Aorta (tissue), 5 donors: ENCODE results near the gene AHSG. TPM values are rescaled to one million over a fixed set of nuclear protein-coding genes. Genes with fewer than 3 reads are reported as not detected.

ENCODE experiments used
- ATAC-seq: fragments of 200-7000 bp; cut with Tn5 transposase; one replicate; pipeline ENCODE4 v1.9.1; 2022; ENCODE audit warnings: moderate library complexity; ENCODE audit not compliant: low FRiP score
- DNase-seq, 2 donors: peaks; one replicate each; pipeline ENCODE4 v3.0.0-alpha.2; 2020
- H3K27ac ChIP-seq, 2 donors: one replicate each; pipeline ENCODE4 v1.5.1; 2013; ENCODE audit warnings: low read length in 2 of 2, mild to moderate bottlenecking in 2 of 2, moderate library complexity in 2 of 2, control low read depth in 1 of 2, inconsistent platforms in 1 of 2, low read depth in 1 of 2
- H3K27me3 ChIP-seq, 2 donors: one replicate each; pipeline ENCODE4 v1.6.1; 2013; ENCODE audit warnings: control low read depth in 1 of 2, low read length in 1 of 2, mild to moderate bottlenecking in 1 of 2, moderate library complexity in 1 of 2; ENCODE audit not compliant: insufficient read depth in 2 of 2, control insufficient read depth in 1 of 2
- H3K36me3 ChIP-seq, 2 donors: one replicate each; pipeline ENCODE4 v1.6.1; 2013; ENCODE audit warnings: control low read depth in 1 of 2, low read length in 1 of 2, mild to moderate bottlenecking in 1 of 2; ENCODE audit not compliant: insufficient read depth in 2 of 2, control insufficient read depth in 1 of 2
- H3K4me1 ChIP-seq, 2 donors: one replicate each; pipeline ENCODE4 v1.6.1; 2013; ENCODE audit warnings: low read length in 2 of 2, control low read depth in 1 of 2, mild to moderate bottlenecking in 1 of 2, moderate library complexity in 1 of 2; ENCODE audit not compliant: insufficient read depth in 2 of 2, control insufficient read depth in 1 of 2
- H3K4me3 ChIP-seq, 2 donors: one replicate each; pipeline ENCODE4 v1.5.1; 2013; ENCODE audit warnings: low read length in 2 of 2, control low read depth in 1 of 2, mild to moderate bottlenecking in 1 of 2
- H3K9me3 ChIP-seq: one replicate; pipeline ENCODE4 v1.6.1; 2013; ENCODE audit warnings: mild to moderate bottlenecking, low read length; ENCODE audit not compliant: control insufficient read depth
- WGBS, 2 donors: extraction: QIAGEN DNeasy Blood & Tissue Kit; methylation state at CpG; one replicate each; pipeline ENCODE4 v1.1.7; 2013; 5-methylcytosine and 5-hydroxymethylcytosine counted together
- intact Hi-C, 2 donors: fragments of 100-400 bp; cut with DNase I; formaldehyde crosslinking; loops; one replicate each; pipeline versions ENCODE4 v1.14.2 to v1.15.0; 2022
- polyA plus RNA-seq, 2 donors: library from polyadenylated mRNA; stranded (reverse); fragments of 200-250 nt; gene quantifications; one replicate each; pipeline ENCODE4 v1.2.3, GENCODE V29; 2013
- total RNA-seq, 2 donors: library from RNA; stranded (reverse); fragmentation: NEBNext Ultra II Directional; extraction: Animal tissue kit (Norgen Biotek cat#: 25700); gene quantifications; one replicate each; pipeline ENCODE4 v1.2.1, GENCODE V29; 2021
- donor health status: healthy with polysubstance abuse.
- donor health status: Bipolar disorder and iron deficiency.
- donor health status: DM: no; HTN: no; CAD: no.
- donor health status: DM: no; HTN: no; CAD: no.
- donor health status: DM: yes; HTN: yes; CAD: no.

Gene AHSG
- total and polyA plus RNA-seq, 4 donors: 0.13 TPM; not detected in 3

DNA sequence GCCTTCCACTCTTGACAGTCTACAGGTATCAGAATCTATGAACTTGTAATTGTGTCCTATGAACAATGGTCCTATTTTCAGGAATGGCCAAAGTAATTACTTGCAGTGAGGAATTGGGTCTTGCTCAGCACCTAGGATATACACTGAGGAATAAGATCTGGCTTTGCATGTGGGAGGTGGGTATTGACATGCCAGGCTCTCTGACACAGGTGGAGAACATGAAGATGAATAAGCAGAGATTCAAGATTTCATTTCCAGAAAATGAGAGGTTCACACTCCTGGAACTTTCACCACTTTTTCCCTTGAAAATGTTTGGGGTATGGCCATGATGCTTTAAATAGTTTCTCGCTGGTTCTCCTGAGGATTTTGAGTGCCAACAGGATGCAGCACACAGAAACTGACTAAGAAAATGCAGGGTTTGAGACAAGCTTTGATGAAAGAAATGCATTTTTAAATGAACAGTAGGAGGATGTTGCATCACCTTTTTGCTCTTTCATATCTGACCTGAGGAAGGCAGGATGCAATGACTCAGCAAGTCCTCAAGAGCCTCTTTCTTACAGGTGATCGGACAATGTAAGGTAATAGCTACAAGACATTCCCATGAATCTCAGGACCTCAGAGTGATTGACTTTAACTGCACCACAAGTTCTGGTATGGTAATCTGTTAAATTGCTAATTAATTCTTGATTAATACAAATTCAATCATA is 56.7 kb downstream of the AHSG start:
- intact Hi-C loops: no loop called here
- 66 to 67% methylated on average over 2 of the region's 2 CpGs for WGBS, 2 donors
- H3K27me3 ChIP-seq: peaks cover 0 to 1% of the 10 kb centered on the region in 2 donors
- H3K27ac ChIP-seq: no peak overlapping the region
- DNase-seq (no peak), ATAC-seq (no peak)
- no peaks in the 10 kb centered on the region for H3K4me1 ChIP-seq
- H3K4me3 ChIP-seq: no peak overlapping the region
- no peaks in the 10 kb centered on the region for H3K36me3 ChIP-seq
- no peaks in the 10 kb centered on the region for H3K9me3 ChIP-seq

DNA sequence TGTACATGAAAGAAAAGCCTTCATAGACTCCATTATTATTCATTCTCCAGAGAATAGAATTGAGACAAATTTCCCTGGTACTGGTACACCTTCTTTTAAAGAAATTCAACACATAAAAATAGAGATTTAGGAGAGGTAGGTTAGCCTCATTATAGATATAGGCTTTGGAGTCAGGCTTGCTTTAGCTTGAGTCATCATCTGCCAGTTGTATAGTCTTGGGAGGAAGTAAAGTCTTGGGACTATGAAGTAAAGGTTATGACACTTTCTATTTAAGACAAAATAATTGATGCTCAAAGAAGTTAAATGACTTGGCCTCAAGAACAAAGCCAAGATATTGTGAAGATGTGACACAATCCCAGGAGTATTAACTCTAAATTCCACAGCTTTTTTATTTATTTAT is 57.3 kb downstream of the AHSG start:
- Histone ChIP-seq H3K4me1 (no peaks in the 10 kb centered on the region), H3K27me3 (peaks cover 0 to 1% of the 10 kb centered on the region in 2 donors), H3K4me3 (no peak overlapping the region), H3K9me3 (no peaks in the 10 kb centered on the region), H3K27ac (no peak overlapping the region), H3K36me3 (no peaks in the 10 kb centered on the region)
- intact Hi-C loops: no loop called here
- DNase-seq: no peak
- no peak for ATAC-seq

Other genes with a start within 250 kb of the AHSG start
- 1 to 10 TPM; 3.0 to 7.5 TPM for gene CRYGS, start 68.7 kb upstream of the AHSG start, total RNA-seq
- 10 to 100 TPM in 1 of 2 donors, 1 to 10 TPM in 1; 2.5 to 24.8 TPM for gene CRYGS, start 68.7 kb upstream of the AHSG start, polyA plus RNA-seq
- 10 to 100 TPM; 11.5 to 13.3 TPM for gene TBCCD1, start 45.7 kb upstream of the AHSG start, total RNA-seq
- 1 to 10 TPM; 5.1 to 5.3 TPM for gene TBCCD1, start 45.7 kb upstream of the AHSG start, polyA plus RNA-seq
- gene DNAJB11, start 42.3 kb upstream of the AHSG start, total RNA-seq: 10 to 100 TPM; 35.0 to 47.0 TPM
- gene DNAJB11, start 42.3 kb upstream of the AHSG start, polyA plus RNA-seq: 10 to 100 TPM; 36.7 to 40.2 TPM
- gene FETUB, start 27.3 kb downstream of the AHSG start, total RNA-seq: not detected
- gene FETUB, start 27.3 kb downstream of the AHSG start, polyA plus RNA-seq: not detected
- not detected for gene HRG, start 53.0 kb downstream of the AHSG start, total RNA-seq
- gene HRG, start 53.0 kb downstream of the AHSG start, polyA plus RNA-seq: not detected
- gene KNG1, start 104.3 kb downstream of the AHSG start, total RNA-seq: not detected
- not detected for gene KNG1, start 104.3 kb downstream of the AHSG start, polyA plus RNA-seq
- 100 to 1,000 TPM; 330 to 374 TPM for gene EIF4A2, start 170.5 kb downstream of the AHSG start, total RNA-seq
- 100 to 1,000 TPM; 593 to 598 TPM for gene EIF4A2, start 170.5 kb downstream of the AHSG start, polyA plus RNA-seq
- gene RFC4, start 193.4 kb downstream of the AHSG start, total RNA-seq: 10 to 100 TPM in 1 of 2 donors, 1 to 10 TPM in 1; 9.0 to 10.4 TPM
- 1 to 10 TPM; 6.9 to 8.2 TPM for gene RFC4, start 193.4 kb downstream of the AHSG start, polyA plus RNA-seq
- gene ADIPOQ, start 229.7 kb downstream of the AHSG start, total RNA-seq: 1 to 10 TPM; 1.5 to 2.9 TPM
- under 1 TPM in 1 of 2 donors, not detected in 1; 0.36 TPM for gene ADIPOQ, start 229.7 kb downstream of the AHSG start, polyA plus RNA-seq